Measurements from ENCODE around the gene CTAGE4.
"Not testable (repeated sequence)": the region's sequence is repeated elsewhere in the genome, so short reads cannot be mapped to it uniquely, and the experiment has no call there.

Gene CTAGE4, protein sequence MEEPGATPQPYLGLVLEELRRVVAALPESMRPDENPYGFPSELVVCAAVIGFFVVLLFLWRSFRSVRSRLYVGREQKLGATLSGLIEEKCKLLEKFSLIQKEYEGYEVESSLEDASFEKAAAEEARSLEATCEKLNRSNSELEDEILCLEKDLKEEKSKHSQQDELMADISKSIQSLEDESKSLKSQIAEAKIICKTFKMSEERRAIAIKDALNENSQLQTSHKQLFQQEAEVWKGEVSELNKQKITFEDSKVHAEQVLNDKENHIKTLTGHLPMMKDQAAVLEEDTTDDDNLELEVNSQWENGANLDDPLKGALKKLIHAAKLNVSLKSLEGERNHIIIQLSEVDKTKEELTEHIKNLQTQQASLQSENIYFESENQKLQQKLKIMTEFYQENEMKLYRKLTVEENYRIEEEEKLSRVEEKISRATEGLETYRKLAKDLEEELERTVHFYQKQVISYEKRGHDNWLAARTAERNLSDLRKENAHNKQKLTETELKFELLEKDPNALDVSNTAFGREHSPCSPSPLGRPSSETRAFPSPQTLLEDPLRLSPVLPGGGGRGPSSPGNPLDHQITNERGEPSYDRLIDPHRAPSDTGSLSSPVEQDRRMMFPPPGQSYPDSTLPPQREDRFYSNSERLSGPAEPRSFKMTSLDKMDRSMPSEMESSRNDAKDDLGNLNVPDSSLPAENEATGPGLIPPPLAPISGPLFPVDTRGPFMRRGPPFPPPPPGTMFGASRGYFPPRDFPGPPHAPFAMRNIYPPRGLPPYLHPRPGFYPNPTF

DNA sequence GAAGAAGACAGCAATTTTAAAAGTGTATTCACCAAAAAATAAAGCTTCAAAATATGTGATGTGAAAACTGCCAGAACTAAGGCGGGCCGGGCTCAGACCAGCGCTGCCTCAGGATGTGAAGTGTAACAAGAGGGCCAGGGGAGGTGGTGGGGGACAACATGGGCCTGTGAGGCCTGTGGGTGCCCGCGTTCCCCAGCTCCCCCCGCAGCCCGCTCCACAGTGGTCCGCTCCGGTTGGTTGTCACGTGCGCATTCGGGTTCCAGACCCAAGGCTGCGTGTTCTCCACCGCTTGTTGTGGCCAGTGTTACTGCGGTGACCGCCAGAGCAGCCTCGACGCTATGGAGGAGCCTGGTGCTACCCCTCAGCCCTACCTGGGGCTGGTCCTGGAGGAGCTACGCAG, at the start of gene CTAGE4:
CTAGE4 (plus strand) TSS at position 301 of the 400 bp plus-strand sequence; CDS start at position 339, 38 bp downstream.
- not testable (repeated sequence) for DNase-seq

DNA sequence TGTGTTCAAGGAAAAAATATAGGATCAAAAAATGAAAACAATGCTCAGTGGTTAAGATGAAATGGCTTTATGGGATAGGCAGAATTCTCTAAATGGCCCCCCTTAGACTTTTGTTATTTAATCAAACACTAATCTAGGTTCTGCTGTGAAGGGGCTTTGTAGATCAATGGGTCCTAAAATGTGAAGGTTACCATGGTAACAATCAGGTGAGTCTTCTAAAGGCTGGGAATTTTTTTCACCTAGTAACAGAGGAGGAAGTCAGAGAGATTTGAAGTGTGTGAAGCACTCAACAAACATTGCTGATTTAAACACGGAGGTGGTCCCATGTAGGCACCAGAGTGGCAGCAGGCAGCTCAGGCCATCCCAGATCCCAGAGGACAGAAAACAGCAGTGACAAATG, 49.1 kb upstream of the CTAGE4 start:
- no peak for DNase-seq

DNA sequence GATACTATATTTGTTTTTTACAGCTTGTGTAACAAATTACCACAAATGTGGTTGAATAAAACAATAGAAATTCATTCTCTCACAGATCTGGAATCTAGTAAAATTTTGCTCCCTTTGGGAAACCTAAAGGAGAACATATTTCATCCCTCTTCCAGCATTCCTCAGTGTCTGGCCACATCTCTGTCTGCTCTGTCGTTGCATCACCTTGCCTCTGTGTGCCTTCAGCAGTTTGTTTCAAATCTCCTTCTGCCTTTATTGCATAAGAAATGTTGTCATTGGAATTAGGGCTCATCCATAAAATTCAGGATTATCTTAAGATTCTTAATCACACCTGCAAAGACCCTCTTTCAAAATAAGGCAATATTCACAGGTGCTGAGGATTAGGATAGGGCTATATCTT, 45.8 kb upstream of the CTAGE4 start:
- no peak for DNase-seq

DNA sequence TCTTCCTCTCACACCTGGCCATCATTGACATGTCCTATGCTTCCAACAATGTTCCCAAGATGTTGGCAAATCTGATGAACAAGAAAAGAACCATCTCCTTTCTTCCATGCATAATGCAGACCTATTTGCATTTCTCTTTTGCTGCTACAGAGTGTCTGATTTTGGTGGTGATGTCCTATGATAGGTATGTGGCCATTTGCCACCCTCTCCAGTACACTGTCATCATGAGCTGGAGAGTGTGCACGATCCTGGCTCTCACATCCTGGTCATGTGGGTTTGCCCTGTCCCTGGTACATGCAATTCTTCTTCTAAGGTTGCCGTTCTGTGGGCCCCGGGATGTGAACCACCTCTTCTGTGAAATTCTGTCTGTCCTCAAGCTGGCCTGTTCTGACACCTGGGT, 41.1 kb upstream of the CTAGE4 start:
- DNase-seq, result no peak

DNA sequence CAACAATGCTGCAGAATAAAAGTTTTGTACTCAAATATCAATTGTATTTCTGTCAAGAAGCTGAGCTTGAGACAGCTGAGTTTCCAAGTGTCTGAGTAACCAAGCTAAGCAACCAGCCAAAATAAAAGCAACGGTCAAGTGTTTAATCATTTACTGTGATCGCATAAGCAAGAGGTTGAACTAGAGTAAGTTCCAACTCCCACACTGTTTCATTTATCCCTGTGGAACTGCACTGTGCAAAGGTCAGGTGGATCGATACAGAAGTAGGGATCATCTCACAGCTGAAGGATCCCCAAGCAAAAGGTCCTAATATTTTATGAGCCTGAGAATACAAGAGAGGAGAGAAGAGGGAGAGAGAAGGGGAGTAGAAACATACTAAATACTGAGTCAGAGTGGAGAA, 38.8 kb upstream of the CTAGE4 start:
- DNase-seq, result no peak

DNA sequence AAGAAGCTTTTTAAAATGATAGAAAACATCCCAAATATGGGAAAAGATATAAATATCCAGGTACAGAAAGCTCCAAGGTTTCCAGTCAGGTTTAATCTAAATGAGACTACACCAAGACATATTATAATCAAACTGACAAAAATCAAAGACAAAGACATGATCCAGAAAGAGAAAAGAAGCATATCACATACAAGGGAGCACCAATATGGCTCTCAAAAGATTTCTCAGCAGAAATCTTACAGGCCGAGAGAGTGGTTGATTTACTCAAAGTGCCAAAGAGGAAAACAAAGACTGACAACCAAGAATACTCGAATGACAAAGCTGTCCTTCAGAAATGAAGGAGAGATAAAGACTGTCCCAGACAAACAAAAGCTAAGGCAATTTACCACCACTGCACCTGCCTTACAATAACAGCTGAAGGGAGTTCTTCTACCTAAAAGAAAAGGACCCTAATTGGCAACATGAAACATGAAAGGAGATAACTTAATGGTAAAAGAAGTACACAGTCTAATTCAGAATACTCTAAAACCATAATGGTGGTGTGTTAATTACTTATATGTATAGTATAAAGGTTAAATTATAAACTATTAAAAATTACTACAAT, 34.9 kb upstream of the CTAGE4 start:
- DNase-seq, result no peak

DNA sequence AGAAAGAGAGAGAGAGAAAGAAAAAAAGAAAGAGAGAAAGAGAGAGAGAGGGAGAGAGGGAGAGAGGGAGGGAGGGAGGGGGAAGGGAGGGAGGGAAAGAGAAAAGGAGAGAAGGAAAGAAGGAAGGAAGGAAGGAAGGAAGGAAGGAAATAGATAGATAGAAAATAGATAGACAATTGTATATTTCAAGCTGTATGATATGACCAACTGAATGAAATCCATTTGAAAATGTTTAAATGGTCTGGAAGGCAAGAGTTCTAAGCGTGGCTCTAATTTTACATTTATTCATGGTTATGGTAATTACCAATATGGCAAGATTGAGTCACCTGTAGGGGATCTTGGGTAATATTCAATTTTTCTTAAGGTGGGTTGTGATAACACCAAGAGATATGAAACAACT, 24.4 kb upstream of the CTAGE4 start:
- no peak for DNase-seq

DNA sequence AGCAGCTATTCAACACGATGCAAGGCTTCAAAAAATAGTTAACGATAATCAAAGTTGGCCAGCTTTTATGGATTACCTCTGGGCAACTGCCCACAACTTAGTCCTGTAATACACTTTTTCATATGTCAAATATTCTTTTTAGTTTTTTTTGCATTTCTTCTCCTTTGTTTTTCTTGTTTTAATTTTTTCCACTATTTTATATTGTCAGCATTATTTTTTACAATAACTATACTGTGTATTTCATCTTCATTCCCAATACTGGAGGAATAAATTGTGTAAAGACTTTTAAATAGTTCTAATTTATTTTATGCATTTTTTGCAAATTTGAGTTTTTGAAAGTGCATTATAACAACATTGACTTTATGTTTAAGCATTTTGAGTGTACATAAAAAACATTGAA, 18.5 kb upstream of the CTAGE4 start:
- no peak for DNase-seq

DNA sequence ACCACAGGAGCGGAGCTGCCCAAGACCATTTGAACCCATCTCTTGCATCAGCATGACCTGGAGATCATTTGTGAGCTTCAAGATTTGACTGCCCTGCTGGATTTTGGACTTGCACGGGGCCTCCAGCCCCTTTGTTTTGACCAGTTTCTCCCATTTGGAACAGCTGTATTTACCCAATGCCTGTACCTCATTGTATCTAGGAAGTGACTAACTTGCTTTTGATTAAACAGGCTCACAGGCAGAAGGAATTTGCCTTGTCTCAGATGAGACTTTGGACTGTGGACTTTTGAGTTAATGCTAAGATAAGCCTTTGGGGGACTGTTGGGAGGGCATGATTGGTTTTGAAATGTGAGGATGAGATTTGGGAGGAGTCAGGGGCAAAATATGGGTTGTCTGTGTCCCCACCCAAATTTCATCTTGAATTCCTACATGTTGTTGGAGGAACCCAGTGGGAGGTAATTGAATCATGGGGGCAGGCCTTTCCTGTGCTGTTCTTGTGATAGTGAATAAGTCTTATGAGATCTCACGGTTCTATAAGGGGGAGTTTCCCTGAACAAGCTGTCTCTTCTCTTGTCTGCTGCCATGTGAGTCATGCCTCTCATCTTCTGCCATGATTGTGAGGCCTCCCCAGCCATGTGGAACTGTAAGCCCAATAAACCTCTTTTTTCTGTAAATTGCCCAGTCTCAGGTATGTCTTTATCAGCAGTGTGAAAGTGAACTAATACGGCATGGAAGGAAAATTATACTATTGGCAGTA, 11.5 kb upstream of the CTAGE4 start:
- DNase-seq, result not testable (repeated sequence)

DNA sequence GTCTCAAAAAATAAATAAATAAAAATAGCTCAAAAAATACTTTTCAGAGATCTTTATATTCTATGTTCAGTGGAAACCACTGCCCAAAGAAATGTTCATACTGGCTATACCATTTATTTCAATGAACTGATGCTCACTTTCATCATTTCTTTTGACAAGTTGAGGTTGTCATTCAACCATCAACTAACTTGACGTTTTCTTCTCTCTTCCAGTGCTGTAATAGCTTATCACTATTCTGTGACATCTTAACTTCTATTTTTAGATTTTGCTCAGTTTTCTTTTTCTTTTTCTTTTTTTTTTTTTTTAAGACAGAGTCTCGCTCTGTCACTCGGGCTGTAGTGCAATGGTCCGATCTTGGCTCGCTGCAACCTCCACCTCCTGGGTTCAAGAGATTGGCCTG, 8.7 kb upstream of the CTAGE4 start:
- no peak for DNase-seq

DNA sequence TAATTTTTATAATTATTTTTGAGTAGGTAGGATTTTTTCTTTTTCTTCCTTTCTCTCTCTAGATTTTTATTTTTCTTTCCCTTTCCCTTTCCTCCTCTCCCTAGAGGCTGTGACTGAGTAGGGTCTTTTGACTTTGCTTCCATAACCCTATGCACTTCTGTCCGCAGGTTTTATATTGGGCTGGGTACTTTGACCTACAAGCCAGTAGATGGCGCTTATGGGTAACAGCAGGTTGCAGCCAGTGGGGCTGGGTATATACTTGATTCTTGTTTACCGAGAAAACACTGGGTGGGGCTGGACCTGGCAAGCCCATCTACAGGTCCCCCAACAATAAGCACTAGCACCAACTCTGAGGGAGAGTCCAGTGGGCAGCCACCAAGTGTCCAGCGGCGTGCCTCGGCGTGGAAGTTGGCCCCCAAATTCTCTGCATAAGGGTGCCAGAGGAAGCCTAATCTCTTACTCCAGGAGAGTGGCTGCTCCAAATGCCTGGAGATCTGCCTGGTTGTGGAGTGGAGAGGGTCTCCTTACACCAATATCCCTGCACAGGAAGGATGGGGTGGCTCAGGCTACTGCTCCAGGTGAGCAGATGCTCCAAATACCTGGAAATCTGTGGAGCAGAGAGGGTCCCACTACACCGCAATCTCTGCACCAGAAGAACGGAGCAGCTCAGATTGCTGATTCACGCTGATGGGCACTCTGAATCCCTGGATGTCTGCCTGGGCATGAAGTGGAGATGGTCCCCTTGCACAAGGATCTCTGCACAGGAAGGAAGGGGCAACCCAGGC, 4.7 kb upstream of the CTAGE4 start:
- DNase-seq, result not testable (repeated sequence)

DNA sequence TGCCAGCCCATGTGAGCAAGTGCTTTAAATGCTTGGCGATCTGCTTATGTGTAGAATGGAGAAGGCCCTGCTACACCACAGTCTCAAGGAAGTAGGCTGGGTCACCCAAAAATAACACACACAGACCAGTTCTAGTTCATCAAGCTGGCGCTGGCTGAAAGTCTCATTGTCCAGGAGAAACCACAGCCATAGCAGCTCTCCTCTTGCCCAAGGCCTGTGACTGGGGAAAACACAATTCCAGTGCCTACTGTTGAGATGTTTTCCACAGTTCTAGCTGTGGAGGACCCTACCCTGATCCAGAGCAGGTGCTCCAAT, 4.1 kb upstream of the CTAGE4 start:
- not testable (repeated sequence) for DNase-seq

DNA sequence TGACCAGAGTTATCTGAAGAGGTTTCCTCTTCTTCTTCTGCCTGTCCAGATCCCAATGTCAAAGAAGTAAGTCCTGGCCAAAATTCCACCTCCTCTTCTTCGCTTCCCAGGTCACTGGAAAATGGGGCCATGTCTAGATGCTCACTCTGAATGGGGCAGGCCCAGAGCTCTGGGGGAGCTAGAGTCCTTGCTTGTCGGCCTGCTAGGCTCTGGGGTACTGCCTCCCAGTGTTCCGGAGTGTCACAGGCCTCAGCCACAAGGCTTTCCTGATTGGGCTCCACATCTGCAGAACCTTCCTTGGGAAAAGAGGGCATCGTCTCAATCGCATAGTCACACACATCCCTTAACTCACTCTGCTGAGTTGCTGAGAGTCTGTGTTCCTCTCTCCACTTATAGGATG, 4.6 kb downstream of the CTAGE4 start:
- DNase-seq, result not testable (repeated sequence)

DNA sequence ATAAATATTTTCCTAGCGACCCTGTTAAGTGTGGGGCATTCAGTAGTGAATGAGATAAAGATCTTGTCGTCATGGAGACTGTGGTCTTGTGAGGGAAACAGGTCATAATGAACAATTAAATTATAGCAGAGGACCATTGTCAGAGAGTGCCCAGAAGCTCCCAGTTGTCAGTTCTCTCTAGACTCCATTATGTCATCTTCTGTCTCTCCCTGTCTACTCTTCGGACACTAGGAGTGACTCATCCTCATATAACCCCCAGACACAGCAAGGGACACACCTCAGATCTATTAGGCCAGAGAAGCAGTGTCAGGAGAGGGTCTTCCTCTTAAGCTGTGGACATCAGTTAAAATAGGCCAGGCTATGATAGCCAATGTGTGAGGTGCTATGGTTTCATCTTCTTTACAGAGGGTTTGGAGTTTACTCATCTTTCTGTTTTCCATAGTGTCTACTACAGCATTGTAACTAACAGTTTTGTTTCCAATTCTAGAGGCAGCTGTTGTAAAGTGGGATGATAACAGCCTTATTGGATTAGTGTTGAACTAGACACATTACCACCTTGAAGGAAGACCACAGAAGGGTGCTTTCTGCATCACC, 5.4 kb downstream of the CTAGE4 start:
- not testable (repeated sequence) for DNase-seq

DNA sequence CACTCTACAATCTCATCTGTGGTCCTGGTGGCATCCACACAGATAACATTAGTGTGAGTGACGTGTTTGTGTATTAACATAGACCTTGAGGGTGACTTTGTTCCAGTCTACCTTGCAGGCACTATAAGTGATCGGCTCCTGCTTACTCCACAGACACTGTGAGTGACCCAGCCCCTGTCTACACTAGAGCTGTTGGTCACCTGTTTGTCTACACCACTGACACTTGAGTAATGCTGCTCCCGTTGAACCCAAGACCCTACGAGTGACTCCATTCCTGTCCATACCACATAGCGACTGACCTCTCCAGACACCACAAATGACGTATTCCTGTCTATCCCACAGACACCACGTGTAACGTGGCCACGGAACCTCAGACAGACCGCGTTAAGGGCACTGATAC, 10.5 kb downstream of the CTAGE4 start:
- not testable (repeated sequence) for DNase-seq

DNA sequence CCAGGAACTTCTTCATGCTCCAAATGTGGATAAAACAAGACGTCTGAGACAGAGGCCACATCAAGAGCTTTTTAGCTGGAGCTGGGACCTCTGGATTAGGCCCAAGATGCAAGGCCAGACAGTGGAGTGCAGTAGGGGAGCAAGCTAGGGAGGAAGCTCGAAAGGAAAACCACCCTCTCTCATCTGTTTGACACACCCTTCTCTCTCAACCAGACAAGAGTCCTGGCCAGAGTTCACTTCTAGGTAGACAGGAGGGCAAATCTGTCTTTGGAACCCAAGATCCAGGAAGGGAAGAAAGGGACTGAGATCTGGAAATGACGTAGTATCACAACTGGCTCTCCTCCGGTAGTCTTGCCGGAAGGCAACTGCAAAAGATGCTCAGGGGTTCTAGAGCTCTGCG, 11.2 kb downstream of the CTAGE4 start:
- DNase-seq, result not testable (repeated sequence)

DNA sequence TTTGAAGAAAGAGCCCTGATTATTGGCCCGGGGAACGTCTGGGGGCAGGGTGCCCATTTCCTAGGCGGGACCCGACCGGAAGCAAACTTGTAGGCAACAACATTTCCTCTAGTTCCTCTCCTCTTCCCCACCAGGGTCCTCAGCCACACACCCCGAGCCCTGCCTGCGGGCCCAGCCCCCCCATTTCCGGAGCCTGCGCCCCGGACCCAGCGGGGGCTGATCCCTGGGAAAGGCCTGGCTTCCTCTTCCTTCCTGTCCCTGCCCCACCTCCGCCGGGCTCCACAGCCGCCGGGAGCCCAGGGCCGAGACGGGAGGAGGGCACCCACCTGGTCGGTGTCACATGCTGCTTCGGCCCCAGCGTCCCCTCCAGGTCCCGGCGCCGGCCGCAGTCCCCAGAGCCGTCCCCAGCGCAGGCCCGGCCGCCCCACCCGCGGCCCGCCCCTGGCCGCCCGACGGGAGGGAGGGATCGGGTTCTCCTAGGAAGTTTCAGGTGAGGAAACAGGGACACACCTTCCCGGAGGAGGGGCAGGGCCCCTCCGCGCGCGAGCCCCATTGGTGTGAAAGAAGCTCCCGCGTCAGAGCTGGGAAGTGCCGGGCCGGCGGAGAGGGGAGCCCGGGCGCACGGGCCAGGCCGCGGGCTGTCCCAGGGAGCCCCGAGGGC, 12.1 kb downstream of the CTAGE4 start, which contains the start of gene ARHGEF35:
ARHGEF35 (minus strand) TSS at position 622 of the 661 bp plus-strand sequence. CDS start 7,450 bp downstream, outside the sequence.
- DNase-seq, result peak in 1 of 2 donors; percentile 3

DNA sequence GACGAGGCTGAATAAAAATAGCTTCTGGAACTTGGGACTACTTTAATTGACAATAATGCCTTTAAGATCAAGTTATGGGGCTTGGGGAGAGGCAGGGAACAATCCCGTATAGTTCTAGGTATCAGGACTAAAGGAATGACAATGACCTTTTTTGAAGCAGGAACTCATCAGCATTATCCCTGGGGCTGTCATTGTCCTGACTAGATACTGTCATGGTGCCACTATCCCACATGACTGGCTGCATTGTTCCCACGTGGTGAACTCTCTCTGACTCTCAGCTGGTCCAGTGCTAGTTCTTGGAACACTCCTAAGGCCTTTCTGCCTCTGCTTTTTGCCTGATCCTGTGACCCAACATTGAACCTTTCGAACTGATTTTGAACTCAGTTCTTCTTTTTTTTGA, 15.7 kb downstream of the CTAGE4 start:
- DNase-seq, result not testable (repeated sequence)

DNA sequence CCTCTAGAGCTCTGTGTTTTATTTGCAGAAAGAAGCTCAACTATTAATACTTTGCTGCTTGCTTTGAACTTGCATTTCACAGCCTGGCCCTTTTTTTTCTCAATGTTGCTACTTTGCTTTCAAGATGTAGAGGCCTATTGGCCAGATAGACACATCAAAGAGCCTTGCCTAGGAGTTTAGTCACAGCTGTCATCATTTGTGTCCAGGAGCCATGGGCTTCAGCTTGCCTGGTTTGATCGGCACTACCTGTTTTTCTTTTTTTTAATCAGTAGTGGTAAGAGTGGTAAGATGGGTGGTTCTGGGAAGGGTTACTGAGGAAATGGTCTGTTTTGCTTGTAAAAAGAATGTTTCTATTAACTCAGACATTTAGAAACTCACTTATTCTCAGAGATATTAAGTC, 18.7 kb downstream of the CTAGE4 start:
- DNase-seq, result not testable (repeated sequence)

DNA sequence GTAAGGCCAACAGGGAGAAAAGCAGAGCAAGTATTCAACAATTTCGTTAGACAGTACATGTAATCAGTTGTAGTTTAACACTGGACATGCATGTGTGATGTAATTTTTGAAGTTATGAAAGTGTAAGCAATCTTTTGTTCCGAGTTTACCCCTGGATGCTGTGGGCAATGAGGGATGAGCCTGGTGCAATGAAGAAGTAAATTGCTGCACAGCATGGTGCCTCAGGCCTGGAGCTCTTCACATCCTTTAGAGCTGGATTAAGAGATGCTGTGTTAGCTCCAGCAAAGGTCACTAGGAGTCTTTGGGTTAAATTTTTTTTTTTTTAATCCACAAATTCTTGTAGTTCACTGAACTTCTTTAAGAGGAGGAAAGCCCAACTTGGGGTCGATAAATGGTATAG, 19.8 kb downstream of the CTAGE4 start:
- DNase-seq, result not testable (repeated sequence)

DNA sequence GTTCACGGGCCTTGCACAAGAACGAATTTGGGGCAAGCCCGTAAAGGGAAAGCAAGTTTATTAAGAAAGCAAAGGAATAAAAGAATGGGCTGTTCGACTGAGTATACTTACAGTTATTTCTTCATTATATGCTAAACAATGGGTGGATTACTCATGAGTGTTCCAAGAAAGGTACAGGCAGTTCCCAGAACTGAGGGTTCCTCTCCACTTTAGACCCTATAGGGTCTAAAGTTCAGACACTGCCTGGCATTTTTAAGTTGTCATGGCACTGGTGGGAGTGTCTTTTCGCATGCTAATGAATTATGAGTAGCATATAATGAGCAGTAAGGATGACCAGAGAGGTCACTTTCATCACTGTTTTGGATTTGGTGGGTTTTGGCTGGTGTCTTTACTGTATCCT, 22.0 kb downstream of the CTAGE4 start:
- not testable (repeated sequence) for DNase-seq
